HepG2 (cell line): Measurements from ENCODE around the gene OTX1. TPM values are rescaled to one million over a fixed set of nuclear protein-coding genes. Genes with fewer than 3 reads are reported as not detected.

ENCODE experiments used
- ASH2L ChIP-seq: fragments of 300-600, 200-600 bp; sonication (generic); IDR thresholded peaks from 2 replicates; pipeline ENCODE4 v1.7.0; 2017; ENCODE audit warnings: low read depth, mild to moderate bottlenecking, moderate library complexity, mixed read lengths, low read length; ENCODE audit not compliant: insufficient read length
- E2F1 ChIP-seq: sonication (generic); formaldehyde crosslinking; IDR thresholded peaks from 2 replicates; pipeline ENCODE4 v1.5.0; 2020; ENCODE audit warnings: missing genetic modification reagents
- FOSL2 ChIP-seq: sonication (generic); formaldehyde crosslinking; IDR thresholded peaks from 2 replicates; pipeline ENCODE4 v1.4.0; 2020; ENCODE audit warnings: missing genetic modification reagents
- HNF1B ChIP-seq: sonication (generic); formaldehyde crosslinking; IDR thresholded peaks from 2 replicates; pipeline ENCODE4 v1.5.1; 2020; ENCODE audit warnings: mild to moderate bottlenecking, moderate library complexity, missing genetic modification reagents
- MIER2 ChIP-seq: IDR thresholded peaks from 2 replicates; pipeline ENCODE4 v1.6.1; 2016; ENCODE audit warnings: missing biosample characterization, missing genetic modification reagents
- NCOA5 ChIP-seq: sonication (generic); formaldehyde crosslinking; IDR thresholded peaks from 2 replicates; pipeline ENCODE4 v1.4.0; 2020; ENCODE audit warnings: missing genetic modification reagents
- TBP ChIP-seq: sonication (generic); formaldehyde crosslinking; IDR thresholded peaks from 2 replicates; pipeline ENCODE4 v1.5.0; 2020; ENCODE audit warnings: missing genetic modification reagents
- ZBTB38 ChIP-seq: sonication (generic); formaldehyde crosslinking; IDR thresholded peaks from 2 replicates; pipeline ENCODE4 v1.5.1; 2020; ENCODE audit warnings: mild to moderate bottlenecking, missing genetic modification reagents
- ZNF124 ChIP-seq: sonication (generic); formaldehyde crosslinking; IDR thresholded peaks from 2 replicates; pipeline ENCODE4 v1.4.0; 2020; ENCODE audit warnings: missing genetic modification reagents
- ZSCAN9 ChIP-seq: IDR thresholded peaks from 2 replicates; pipeline ENCODE4 v1.6.1; 2016; ENCODE audit warnings: borderline replicate concordance
- polyA plus RNA-seq, 8 experiments: library from polyadenylated mRNA; depleted of rRNA in 3 of 8; stranded (reverse) in 7 of 8; unstranded in 1 of 8; fragments of >200 nt; fragmentation: Illumina TruSeq in 4 of 8; extraction: Trizol in 4 of 8; gene quantifications; 2 replicates each; pipeline versions ENCODE4 v1.2.1 to v1.2.3, GENCODE V29; 2011 to 2016; ENCODE audit warnings: low read depth in 4 of 8, missing spikeins in 1 of 8, mixed read lengths in 1 of 8; ENCODE audit not compliant: insufficient read depth in 1 of 8
- total RNA-seq, 5 experiments: library from RNA; depleted of rRNA; stranded (reverse); fragments of >200 nt; fragmentation: Illumina TruSeq; extraction: Trizol; gene quantifications; 2 replicates each; pipeline ENCODE4 v1.2.3, GENCODE V29; 2016; ENCODE audit warnings: low read depth in 1 of 5
- TF ChIP-seq, protein P1 (sequence below): sonication (generic); formaldehyde crosslinking; IDR thresholded peaks from 2 replicates; pipeline ENCODE4 v1.4.0; 2020; ENCODE audit warnings: missing genetic modification reagents
- TF ChIP-seq, protein P2 (sequence below): sonication (generic); formaldehyde crosslinking; IDR thresholded peaks from 2 replicates; pipeline ENCODE4 v1.8.1; 2023; ENCODE audit warnings: mild to moderate bottlenecking, missing genetic modification reagents
- TF ChIP-seq, protein P3 (sequence below): sonication (generic); formaldehyde crosslinking; IDR thresholded peaks from 2 replicates; pipeline ENCODE4 v1.4.0; 2020; ENCODE audit warnings: missing genetic modification reagents, borderline replicate concordance
- TF ChIP-seq, protein P4 (sequence below): sonication (generic); formaldehyde crosslinking; IDR thresholded peaks from 2 replicates; pipeline ENCODE4 v1.8.0; 2022; ENCODE audit warnings: mild to moderate bottlenecking, missing genetic modification reagents; ENCODE audit not compliant: insufficient replicate concordance

OTX1 gene
- total and polyA plus RNA-seq, 2 of the 13 experiments (the other 11 are each of a cell fraction or from before 2014, with no cell fraction given) = 1.0 to 5.0 TPM

DNA sequence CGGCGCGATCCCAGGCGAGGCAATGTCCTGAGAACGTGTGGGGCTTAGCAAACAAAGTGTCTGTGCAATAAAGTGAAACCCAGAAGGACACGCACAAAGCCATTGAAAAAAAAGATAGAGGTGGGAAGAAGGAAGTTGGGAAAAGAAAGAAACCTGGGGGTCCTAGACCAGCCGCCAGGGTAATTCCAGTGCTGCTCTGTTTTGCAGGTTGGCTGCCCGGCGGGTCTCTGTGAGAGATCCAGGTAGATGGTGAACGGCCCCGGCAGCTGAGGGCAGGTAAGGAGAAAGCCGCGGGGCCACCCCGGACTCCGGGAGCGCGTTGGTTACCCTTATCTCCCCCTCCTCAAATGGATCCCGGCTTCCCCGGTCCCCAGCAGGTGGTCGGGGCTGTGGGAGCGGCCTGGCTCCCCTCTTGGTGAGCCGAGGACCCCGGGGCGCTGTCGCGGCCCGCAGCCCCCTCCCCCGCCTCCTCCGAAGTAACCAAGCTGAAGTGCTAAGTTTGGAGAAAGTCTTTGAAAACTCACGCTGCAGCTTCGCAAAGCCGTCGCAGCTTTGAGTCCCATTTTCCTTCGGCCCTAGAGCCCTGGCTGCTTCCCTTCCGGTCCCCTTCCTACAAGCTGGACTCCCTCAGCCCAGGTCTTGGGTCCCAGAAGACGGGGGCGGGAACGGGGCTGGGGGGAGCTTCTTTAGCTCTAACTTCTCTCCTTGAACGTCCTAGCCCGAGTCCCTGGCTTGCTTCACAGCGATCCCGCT lies 588 bp downstream of the OTX1 start (continued):
- TF ChIP-seq HNF1B (CRISPR knock-in tag) (peak; percentile 10; the same call in 1 of the 2 replicates), FOSL2 (CRISPR knock-in tag) (peak; percentile 21; the same call in 1 of the 2 replicates), ZSCAN9 (CRISPR knock-in tag) (peak; percentile 46; the same call in 1 of the 2 replicates), ASH2L (peak; percentile 75), NCOA5 (CRISPR knock-in tag) (no peak), ZNF124 (no peak; the same call in 1 of the 2 replicates), TBP (CRISPR knock-in tag) (no peak), ZBTB38 (CRISPR knock-in tag) (0 out of 2 replicates have a peak, but pooled peaks have one; percentile 3), E2F1 (CRISPR knock-in tag) (no peak), MIER2 (no peak)
- TF ChIP-seq, protein P1, sequence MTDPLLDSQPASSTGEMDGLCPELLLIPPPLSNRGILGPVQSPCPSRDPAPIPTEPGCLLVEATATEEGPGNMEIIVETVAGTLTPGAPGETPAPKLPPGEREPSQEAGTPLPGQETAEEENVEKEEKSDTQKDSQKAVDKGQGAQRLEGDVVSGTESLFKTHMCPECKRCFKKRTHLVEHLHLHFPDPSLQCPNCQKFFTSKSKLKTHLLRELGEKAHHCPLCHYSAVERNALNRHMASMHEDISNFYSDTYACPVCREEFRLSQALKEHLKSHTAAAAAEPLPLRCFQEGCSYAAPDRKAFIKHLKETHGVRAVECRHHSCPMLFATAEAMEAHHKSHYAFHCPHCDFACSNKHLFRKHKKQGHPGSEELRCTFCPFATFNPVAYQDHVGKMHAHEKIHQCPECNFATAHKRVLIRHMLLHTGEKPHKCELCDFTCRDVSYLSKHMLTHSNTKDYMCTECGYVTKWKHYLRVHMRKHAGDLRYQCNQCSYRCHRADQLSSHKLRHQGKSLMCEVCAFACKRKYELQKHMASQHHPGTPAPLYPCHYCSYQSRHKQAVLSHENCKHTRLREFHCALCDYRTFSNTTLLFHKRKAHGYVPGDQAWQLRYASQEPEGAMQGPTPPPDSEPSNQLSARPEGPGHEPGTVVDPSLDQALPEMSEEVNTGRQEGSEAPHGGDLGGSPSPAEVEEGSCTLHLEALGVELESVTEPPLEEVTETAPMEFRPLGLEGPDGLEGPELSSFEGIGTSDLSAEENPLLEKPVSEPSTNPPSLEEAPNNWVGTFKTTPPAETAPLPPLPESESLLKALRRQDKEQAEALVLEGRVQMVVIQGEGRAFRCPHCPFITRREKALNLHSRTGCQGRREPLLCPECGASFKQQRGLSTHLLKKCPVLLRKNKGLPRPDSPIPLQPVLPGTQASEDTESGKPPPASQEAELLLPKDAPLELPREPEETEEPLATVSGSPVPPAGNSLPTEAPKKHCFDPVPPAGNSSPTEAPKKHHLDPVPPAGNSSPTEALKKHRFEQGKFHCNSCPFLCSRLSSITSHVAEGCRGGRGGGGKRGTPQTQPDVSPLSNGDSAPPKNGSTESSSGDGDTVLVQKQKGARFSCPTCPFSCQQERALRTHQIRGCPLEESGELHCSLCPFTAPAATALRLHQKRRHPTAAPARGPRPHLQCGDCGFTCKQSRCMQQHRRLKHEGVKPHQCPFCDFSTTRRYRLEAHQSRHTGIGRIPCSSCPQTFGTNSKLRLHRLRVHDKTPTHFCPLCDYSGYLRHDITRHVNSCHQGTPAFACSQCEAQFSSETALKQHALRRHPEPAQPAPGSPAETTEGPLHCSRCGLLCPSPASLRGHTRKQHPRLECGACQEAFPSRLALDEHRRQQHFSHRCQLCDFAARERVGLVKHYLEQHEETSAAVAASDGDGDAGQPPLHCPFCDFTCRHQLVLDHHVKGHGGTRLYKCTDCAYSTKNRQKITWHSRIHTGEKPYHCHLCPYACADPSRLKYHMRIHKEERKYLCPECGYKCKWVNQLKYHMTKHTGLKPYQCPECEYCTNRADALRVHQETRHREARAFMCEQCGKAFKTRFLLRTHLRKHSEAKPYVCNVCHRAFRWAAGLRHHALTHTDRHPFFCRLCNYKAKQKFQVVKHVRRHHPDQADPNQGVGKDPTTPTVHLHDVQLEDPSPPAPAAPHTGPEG (CRISPR knock-in tag) = no peak
- TF ChIP-seq, protein P2, sequence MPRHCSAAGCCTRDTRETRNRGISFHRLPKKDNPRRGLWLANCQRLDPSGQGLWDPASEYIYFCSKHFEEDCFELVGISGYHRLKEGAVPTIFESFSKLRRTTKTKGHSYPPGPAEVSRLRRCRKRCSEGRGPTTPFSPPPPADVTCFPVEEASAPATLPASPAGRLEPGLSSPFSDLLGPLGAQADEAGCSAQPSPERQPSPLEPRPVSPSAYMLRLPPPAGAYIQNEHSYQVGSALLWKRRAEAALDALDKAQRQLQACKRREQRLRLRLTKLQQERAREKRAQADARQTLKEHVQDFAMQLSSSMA (CRISPR knock-in tag) = 0 out of 2 replicates have a peak, but pooled peaks have one; percentile 49
- TF ChIP-seq, protein P3, sequence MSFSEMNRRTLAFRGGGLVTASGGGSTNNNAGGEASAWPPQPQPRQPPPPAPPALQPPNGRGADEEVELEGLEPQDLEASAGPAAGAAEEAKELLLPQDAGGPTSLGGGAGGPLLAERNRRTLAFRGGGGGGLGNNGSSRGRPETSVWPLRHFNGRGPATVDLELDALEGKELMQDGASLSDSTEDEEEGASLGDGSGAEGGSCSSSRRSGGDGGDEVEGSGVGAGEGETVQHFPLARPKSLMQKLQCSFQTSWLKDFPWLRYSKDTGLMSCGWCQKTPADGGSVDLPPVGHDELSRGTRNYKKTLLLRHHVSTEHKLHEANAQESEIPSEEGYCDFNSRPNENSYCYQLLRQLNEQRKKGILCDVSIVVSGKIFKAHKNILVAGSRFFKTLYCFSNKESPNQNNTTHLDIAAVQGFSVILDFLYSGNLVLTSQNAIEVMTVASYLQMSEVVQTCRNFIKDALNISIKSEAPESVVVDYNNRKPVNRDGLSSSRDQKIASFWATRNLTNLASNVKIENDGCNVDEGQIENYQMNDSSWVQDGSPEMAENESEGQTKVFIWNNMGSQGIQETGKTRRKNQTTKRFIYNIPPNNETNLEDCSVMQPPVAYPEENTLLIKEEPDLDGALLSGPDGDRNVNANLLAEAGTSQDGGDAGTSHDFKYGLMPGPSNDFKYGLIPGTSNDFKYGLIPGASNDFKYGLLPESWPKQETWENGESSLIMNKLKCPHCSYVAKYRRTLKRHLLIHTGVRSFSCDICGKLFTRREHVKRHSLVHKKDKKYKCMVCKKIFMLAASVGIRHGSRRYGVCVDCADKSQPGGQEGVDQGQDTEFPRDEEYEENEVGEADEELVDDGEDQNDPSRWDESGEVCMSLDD (CRISPR knock-in tag) = 0 out of 2 replicates have a peak, but pooled peaks have one; percentile 41
- TF ChIP-seq, protein P4, sequence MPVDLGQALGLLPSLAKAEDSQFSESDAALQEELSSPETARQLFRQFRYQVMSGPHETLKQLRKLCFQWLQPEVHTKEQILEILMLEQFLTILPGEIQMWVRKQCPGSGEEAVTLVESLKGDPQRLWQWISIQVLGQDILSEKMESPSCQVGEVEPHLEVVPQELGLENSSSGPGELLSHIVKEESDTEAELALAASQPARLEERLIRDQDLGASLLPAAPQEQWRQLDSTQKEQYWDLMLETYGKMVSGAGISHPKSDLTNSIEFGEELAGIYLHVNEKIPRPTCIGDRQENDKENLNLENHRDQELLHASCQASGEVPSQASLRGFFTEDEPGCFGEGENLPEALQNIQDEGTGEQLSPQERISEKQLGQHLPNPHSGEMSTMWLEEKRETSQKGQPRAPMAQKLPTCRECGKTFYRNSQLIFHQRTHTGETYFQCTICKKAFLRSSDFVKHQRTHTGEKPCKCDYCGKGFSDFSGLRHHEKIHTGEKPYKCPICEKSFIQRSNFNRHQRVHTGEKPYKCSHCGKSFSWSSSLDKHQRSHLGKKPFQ (CRISPR knock-in tag) = peak; percentile 50
